Left renal pelvis (tissue), 4 donors: ENCODE results near the gene ARRDC2. TPM values are rescaled to one million over a fixed set of nuclear protein-coding genes. Genes with fewer than 3 reads are reported as not detected.
"Not testable (repeated sequence)": the region's sequence is repeated elsewhere in the genome, so short reads cannot be mapped to it uniquely, and the experiment has no call there.

Experiments
- DNase-seq, 4 donors: peaks; one replicate each; pipeline ENCODE4 v3.0.0-alpha.2; 2013; ENCODE audit warnings: low read depth in 4 of 4, low spot score in 3 of 4
- polyA plus RNA-seq, 4 donors: library from polyadenylated mRNA; unstranded; fragments of 120-200 nt; gene quantifications; one replicate each; pipeline ENCODE4 v1.2.1, GENCODE V29; 2013; ENCODE audit not compliant: insufficient read length in 4 of 4

The ARRDC2 gene
- polyA plus RNA-seq, 4 donors = 3.8 to 5.5 (median 4.8) TPM

- no peak for DNase-seq
Observed at GRCh38 chr19:18013210-18014111, 5.5 kb downstream of the ARRDC2 start.

GRCh38 chr19:18014197-18014596 lies 6.2 kb downstream of the ARRDC2 start:
- DNase-seq = no peak

- DNase-seq = no peak
Observed at GRCh38 chr19:18016209-18016910, 8.4 kb downstream of the ARRDC2 start.

GRCh38 chr19:18017275-18018083 lies 9.5 kb downstream of the ARRDC2 start:
- DNase-seq = no peak

GRCh38 chr19:18020212-18021085 lies 12.5 kb downstream of the ARRDC2 start:
- DNase-seq = no peak

GRCh38 chr19:18021121-18021755 lies 13.3 kb downstream of the ARRDC2 start:
- DNase-seq = no peak

- no peak for DNase-seq
Observed at GRCh38 chr19:18023622-18024251, 15.8 kb downstream of the ARRDC2 start.

- no peak for DNase-seq
Observed at GRCh38 chr19:18027151-18027550, 19.2 kb downstream of the ARRDC2 start.

- no peak for DNase-seq
Observed at GRCh38 chr19:18029617-18030338, 21.8 kb downstream of the ARRDC2 start.

- DNase-seq = not testable (repeated sequence)
Observed at GRCh38 chr19:18031401-18031800, 23.4 kb downstream of the ARRDC2 start.

- DNase-seq = not testable (repeated sequence)
Observed at GRCh38 chr19:18032102-18032501, 24.1 kb downstream of the ARRDC2 start.

- no peak for DNase-seq
Observed at GRCh38 chr19:18041054-18041453, 33.1 kb downstream of the ARRDC2 start.

- DNase-seq = no peak
Observed at GRCh38 chr19:18043676-18044075, 35.7 kb downstream of the ARRDC2 start.

- no peak for DNase-seq
Observed at GRCh38 chr19:18044825-18045304, 36.9 kb downstream of the ARRDC2 start.

GRCh38 chr19:18045307-18046050 lies 37.5 kb downstream of the ARRDC2 start:
- no peak for DNase-seq

- DNase-seq = no peak
Observed at GRCh38 chr19:18046059-18046718, 38.2 kb downstream of the ARRDC2 start.

GRCh38 chr19:18049385-18049784 lies 41.4 kb downstream of the ARRDC2 start:
- DNase-seq = no peak
